Stomach (tissue), 9 donors: Measurements from ENCODE around the gene USP28. TPM values are rescaled to one million over a fixed set of nuclear protein-coding genes. Genes with fewer than 3 reads are reported as not detected.

Experiments used
- DNase-seq, 2 donors: peaks; one replicate each; pipeline versions ENCODE4 v3.0.0 to v3.0.0-alpha.2; 2013 to 2019
- H3K27ac ChIP-seq, 5 donors: fragments of 200-600 bp in 4 of 5; sonication (generic) in 4 of 5; one replicate each; pipeline ENCODE4 v1.5.1; 2013 to 2019; ENCODE audit warnings: mild to moderate bottlenecking in 1 of 5, moderate library complexity in 1 of 5
- H3K27me3 ChIP-seq, 3 donors: fragments of 200-600 bp; sonication (generic); one replicate each; pipeline ENCODE4 v1.5.1; 2017 to 2019; ENCODE audit warnings: mixed run types in 1 of 3
- H3K36me3 ChIP-seq, 4 donors: fragments of 200-600 bp; sonication (generic); 1 replicate in 3 of 4; 2 replicates in 1 of 4; pipeline ENCODE4 v1.5.1; 2016 to 2019
- H3K4me1 ChIP-seq, 4 donors: fragments of 200-600 bp; sonication (generic); one replicate each; pipeline ENCODE4 v1.5.1; 2016 to 2019
- H3K4me3 ChIP-seq, 4 donors: fragments of 200-600 bp; sonication (generic) in 3 of 4; one replicate each; pipeline ENCODE4 v1.5.1; 2016 to 2019; ENCODE audit warnings: mild to moderate bottlenecking in 1 of 4
- H3K9me3 ChIP-seq, 4 donors: fragments of 200-600 bp; sonication (generic); one replicate each; pipeline ENCODE4 v1.5.1; 2016 to 2019
- CTCF ChIP-seq, 7 experiments: fragments of 450-650 bp in 4 of 7; fragments of 200-600 bp in 3 of 7; sonication (generic) in 3 of 7; IDR thresholded peaks; one replicate each; pipeline ENCODE4 v1.5.1; 2016 to 2019; ENCODE audit warnings: antibody characterized with exemption in 7 of 7, control low read depth in 2 of 7, mild to moderate bottlenecking in 1 of 7
- EP300 ChIP-seq: sonication (generic); formaldehyde crosslinking; IDR thresholded peaks from one replicate; pipeline ENCODE4 v1.6.1; 2017; ENCODE audit warnings: antibody characterized with exemption
- POLR2A ChIP-seq, 4 donors: fragments of 450-650 bp; IDR thresholded peaks; one replicate each; pipeline ENCODE4 v1.6.1; 2016; ENCODE audit warnings: antibody characterized with exemption in 4 of 4, control low read depth in 2 of 4, mild to moderate bottlenecking in 1 of 4, moderate library complexity in 1 of 4
- POLR2AphosphoS5 ChIP-seq, 3 donors: sonication (generic); formaldehyde crosslinking; IDR thresholded peaks; one replicate each; pipeline ENCODE4 v1.6.1; 2016; ENCODE audit warnings: antibody characterized with exemption in 3 of 3
- WGBS, 5 donors: extraction: QIAGEN DNeasy Blood & Tissue Kit in 3 of 5; methylation state at CpG; one replicate each; pipeline versions ENCODE4 v1.1.5 to v1.1.7; 2013 to 2018; 5-methylcytosine and 5-hydroxymethylcytosine counted together
- intact Hi-C: fragments of 100-400 bp; cut with DNase I; formaldehyde crosslinking; loops from one replicate; pipeline ENCODE4 v1.15.1; 2023; ENCODE audit warnings: low total_unique reads
- polyA plus RNA-seq, 3 donors: library from polyadenylated mRNA; stranded (reverse); fragments of 200-250 nt; gene quantifications; one replicate each; pipeline ENCODE4 v1.2.3, GENCODE V29; 2013
- total RNA-seq, 5 donors: library from RNA; depleted of rRNA; stranded (reverse); fragments of >200 nt; gene quantifications; one replicate each; pipeline versions ENCODE4 v1.1.0 to v1.2.3, GENCODE V29; 2014 to 2016
- donor health status: healthy with polysubstance abuse.
- donor health status: Bipolar disorder and iron deficiency.
- donor health status: healthy.

The USP28 gene
- total and polyA plus RNA-seq, 8 donors = 0.87 to 23.9 (median 8.0) TPM

DNA sequence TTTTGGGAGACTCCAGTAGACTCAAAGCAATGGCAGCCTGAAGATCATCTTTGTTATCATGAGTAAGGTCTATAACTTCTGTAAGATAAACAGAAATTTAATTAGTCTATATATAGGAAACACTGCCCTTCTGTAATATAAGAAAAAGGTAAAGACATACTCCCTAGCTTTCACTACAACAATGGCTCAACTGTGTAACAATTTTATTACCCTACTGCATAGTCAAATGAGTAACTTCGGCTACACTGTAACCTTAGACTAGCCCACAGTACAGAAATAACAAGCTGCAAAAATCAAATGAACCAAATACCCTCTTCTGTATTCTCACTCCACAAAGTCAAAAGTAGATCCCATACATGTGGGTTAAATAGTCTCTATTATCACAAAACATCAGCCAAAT lies 33.7 kb downstream of the USP28 start:
- peaks cover 15 to 58% (median 55%) of the 10 kb centered on the region in 4 donors for H3K36me3 ChIP-seq
- H3K27ac ChIP-seq = no peak overlapping the region
- TF ChIP-seq POLR2A (IDR thresholded peaks at IDR 0.05) (no peak), EP300 (no peak), CTCF (IDR thresholded peaks at IDR 0.05) (no peak), POLR2AphosphoS5 (IDR thresholded peaks at IDR 0.05) (no peak)
- intact Hi-C loops = no loop called here
- no peaks in the 10 kb centered on the region for H3K4me1 ChIP-seq
- H3K4me3 ChIP-seq = no peak overlapping the region
- WGBS, 5 donors = 83 to 97% (median 92%) methylated on average over 1 of the region's 1 CpG
- no peak for DNase-seq
- H3K9me3 ChIP-seq = no peaks in the 10 kb centered on the region
- no peaks in the 10 kb centered on the region for H3K27me3 ChIP-seq

DNA sequence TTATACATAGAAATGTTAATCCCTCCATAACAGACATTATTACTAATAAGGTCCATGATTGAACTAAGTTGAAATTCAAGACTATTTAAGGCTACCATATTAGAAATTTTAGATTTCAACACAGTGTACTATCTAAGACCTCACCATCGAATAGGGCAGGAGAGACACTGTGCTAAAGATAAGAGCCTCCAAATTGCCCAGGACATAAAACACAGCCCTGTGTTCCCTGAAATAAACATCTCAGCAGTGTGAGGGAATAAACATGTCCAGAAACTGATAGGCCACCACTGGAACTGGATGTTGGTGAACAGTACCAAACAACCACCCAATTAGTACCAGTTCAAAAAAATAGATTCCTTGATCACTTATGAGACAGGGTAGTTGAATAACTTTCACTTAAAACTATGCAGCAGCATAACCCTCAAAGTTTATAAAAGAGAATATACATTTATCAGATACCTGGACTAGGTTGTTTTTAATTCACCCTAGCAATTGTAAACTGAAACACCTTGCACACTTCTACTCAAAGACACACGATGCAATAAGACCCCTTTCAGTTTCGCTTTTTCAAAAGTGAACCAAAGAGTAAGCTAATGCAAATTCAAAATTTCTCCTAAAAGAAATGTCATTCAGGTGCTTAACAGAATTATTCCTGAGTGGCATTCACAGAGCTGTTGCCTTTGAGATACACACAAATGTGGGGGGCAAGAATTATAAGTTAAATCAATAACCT lies 34.3 kb downstream of the USP28 start:
- intact Hi-C loops = no loop called here
- peaks cover 15 to 64% (median 61%) of the 10 kb centered on the region in 4 donors for H3K36me3 ChIP-seq
- H3K9me3 ChIP-seq = no peaks in the 10 kb centered on the region
- H3K27ac ChIP-seq = no peak overlapping the region
- no peaks in the 10 kb centered on the region for H3K27me3 ChIP-seq
- H3K4me3 ChIP-seq = no peak overlapping the region
- no peaks in the 10 kb centered on the region for H3K4me1 ChIP-seq
- WGBS, 5 donors = 79 to 83% (median 82%) methylated on average over 3 of the region's 3 CpGs
- TF ChIP-seq POLR2AphosphoS5 (IDR thresholded peaks at IDR 0.05) (no peak), EP300 (no peak), CTCF (IDR thresholded peaks at IDR 0.05) (no peak), POLR2A (IDR thresholded peaks at IDR 0.05) (no peak)
- DNase-seq = no peak

GRCh38 chr11:113839842-113840241 lies 35.5 kb downstream of the USP28 start:
- Histone ChIP-seq H3K4me1 (no peaks in the 10 kb centered on the region), H3K36me3 (peaks cover 15 to 73% (median 71%) of the 10 kb centered on the region in 4 donors), H3K27me3 (no peaks in the 10 kb centered on the region), H3K27ac (no peak overlapping the region), H3K4me3 (no peak overlapping the region), H3K9me3 (no peaks in the 10 kb centered on the region)
- no peak for DNase-seq
- intact Hi-C loops = no loop called here
- no peak for TF ChIP-seq EP300
- TF ChIP-seq CTCF (IDR thresholded peaks at IDR 0.05) = no peak
- TF ChIP-seq POLR2A (IDR thresholded peaks at IDR 0.05) = no peak
- TF ChIP-seq POLR2AphosphoS5 (IDR thresholded peaks at IDR 0.05) = no peak
- WGBS, 5 donors = 93 to 95% (median 94%) methylated on average over 6 of the region's 6 CpGs

- Histone ChIP-seq H3K27me3 (no peaks in the 10 kb centered on the region), H3K4me3 (no peak overlapping the region), H3K27ac (no peak overlapping the region), H3K36me3 (peaks cover 15 to 85% (median 78%) of the 10 kb centered on the region in 4 donors), H3K9me3 (no peaks in the 10 kb centered on the region), H3K4me1 (no peaks in the 10 kb centered on the region)
- intact Hi-C loops = no loop called here
- DNase-seq = no peak
- 97 to 100% (median 98%) methylated on average over 2 of the region's 2 CpGs for WGBS, 5 donors
- TF ChIP-seq EP300 (no peak), POLR2AphosphoS5 (IDR thresholded peaks at IDR 0.05) (no peak), POLR2A (IDR thresholded peaks at IDR 0.05) (no peak), CTCF (IDR thresholded peaks at IDR 0.05) (no peak)
Measured at GRCh38 chr11:113838005-113838404, 37.4 kb downstream of the USP28 start.
